A549 (cell line): Measurements from ENCODE around the gene KIF4A.

Source experiments
- EHF ChIP-seq: fragments of 250-450 bp; sonication (Bioruptor Pico); IDR thresholded peaks from 2 replicates; pipeline ENCODE4 v1.5.0; 2020; ENCODE audit warnings: mild to moderate bottlenecking
- EHMT2 ChIP-seq: fragments of 200-600 bp; sonication (generic); IDR thresholded peaks from 2 replicates; pipeline ENCODE4 v1.6.1; 2016; ENCODE audit warnings: antibody characterized with exemption, low read depth, mild to moderate bottlenecking, moderate library complexity
- MAZ ChIP-seq: fragments of 150-350 bp; IDR thresholded peaks from 2 replicates; pipeline ENCODE4 v1.6.1; 2014; ENCODE audit warnings: antibody characterized with exemption, low read depth, low read length, borderline replicate concordance
- ZSCAN20 ChIP-seq: fragments of 250-450 bp; sonication (Bioruptor Pico); IDR thresholded peaks from 2 replicates; pipeline ENCODE4 v1.8.0; 2022; ENCODE audit warnings: mild to moderate bottlenecking, moderate library complexity
- TF ChIP-seq, protein P1 (sequence below): fragments of >200 bp; sonication (Bioruptor Twin); formaldehyde crosslinking; IDR thresholded peaks from 3 replicates; pipeline ENCODE4 v1.5.1; 2016
- TF ChIP-seq, protein P2 (sequence below): IDR thresholded peaks from 2 replicates; pipeline ENCODE4 v1.6.1; 2012

DNA sequence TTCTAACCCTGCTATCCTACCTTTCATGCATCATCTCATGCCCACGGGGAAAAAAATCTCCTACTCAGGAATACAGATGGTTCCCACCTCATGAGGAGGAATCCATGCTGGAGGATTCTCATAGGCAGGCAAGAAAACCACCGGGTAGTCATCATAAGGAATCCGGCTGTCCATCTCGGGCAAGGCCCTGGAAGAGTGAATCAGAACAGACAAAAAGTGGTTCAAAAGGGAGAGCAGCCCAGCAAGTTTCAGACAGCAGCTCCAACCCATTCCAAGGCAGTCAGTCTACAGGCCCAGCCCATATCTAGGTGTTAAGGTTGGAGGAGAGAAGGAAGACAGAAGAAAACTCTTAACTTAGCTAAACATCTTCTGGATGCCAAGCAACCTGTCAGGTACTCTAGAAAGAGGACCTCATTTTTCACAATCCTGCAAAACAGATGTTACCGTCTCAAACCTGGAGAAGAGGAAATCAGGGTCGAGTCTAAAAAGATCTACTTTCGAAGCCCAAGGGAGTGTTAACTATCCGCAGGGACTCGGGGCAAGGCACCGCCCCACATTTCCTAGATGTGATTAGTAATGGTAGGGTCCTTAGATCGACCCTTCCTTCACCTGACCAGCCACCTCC is 624 bp upstream of the KIF4A start:
- TF ChIP-seq MAZ (no peak), EHMT2 (no peak), EHF (CRISPR knock-in tag) (no peak), ZSCAN20 (no peak)
- TF ChIP-seq, protein P1, sequence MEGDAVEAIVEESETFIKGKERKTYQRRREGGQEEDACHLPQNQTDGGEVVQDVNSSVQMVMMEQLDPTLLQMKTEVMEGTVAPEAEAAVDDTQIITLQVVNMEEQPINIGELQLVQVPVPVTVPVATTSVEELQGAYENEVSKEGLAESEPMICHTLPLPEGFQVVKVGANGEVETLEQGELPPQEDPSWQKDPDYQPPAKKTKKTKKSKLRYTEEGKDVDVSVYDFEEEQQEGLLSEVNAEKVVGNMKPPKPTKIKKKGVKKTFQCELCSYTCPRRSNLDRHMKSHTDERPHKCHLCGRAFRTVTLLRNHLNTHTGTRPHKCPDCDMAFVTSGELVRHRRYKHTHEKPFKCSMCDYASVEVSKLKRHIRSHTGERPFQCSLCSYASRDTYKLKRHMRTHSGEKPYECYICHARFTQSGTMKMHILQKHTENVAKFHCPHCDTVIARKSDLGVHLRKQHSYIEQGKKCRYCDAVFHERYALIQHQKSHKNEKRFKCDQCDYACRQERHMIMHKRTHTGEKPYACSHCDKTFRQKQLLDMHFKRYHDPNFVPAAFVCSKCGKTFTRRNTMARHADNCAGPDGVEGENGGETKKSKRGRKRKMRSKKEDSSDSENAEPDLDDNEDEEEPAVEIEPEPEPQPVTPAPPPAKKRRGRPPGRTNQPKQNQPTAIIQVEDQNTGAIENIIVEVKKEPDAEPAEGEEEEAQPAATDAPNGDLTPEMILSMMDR = no peak
- TF ChIP-seq, protein P2, sequence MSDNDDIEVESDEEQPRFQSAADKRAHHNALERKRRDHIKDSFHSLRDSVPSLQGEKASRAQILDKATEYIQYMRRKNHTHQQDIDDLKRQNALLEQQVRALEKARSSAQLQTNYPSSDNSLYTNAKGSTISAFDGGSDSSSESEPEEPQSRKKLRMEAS = no peak
